Measurements from ENCODE around the gene CCDC74A. TPM values are rescaled to one million over a fixed set of nuclear protein-coding genes. Genes with fewer than 3 reads are reported as not detected.
"Not testable (repeated sequence)": the region's sequence is repeated elsewhere in the genome, so short reads cannot be mapped to it uniquely, and the experiment has no call there.

Gene CCDC74A
- polyA plus RNA-seq, 3 donors: 1.0 to 1.8 (median 1.7) TPM

GRCh38 chr2:131519871-131520470 is 7.7 kb upstream of the CCDC74A start:
- 85 to 90% (median 88%) methylated on average over 15 to 22 of the region's 24 CpGs for WGBS, 3 donors
- H3K27ac ChIP-seq (ENCODE audit: low read depth, low read length): not testable (repeated sequence)

- 87 to 97% (median 89%) methylated on average over 4 to 10 of the region's 10 CpGs for WGBS, 3 donors
- no peak overlapping the region for H3K27ac ChIP-seq (ENCODE audit: low read depth, low read length)
Observed at GRCh38 chr2:131520526-131520925, 7.2 kb upstream of the CCDC74A start.

- not testable (repeated sequence) for H3K27ac ChIP-seq (ENCODE audit: low read depth, low read length)
- 68 to 84% (median 79%) methylated on average over 5 to 6 of the region's 6 CpGs for WGBS, 3 donors
Observed at GRCh38 chr2:131521524-131521923, 6.2 kb upstream of the CCDC74A start.

- WGBS, 3 donors: 84 to 88% (median 84%) methylated on average over 19 to 20 of the region's 20 CpGs
Observed at GRCh38 chr2:131521961-131522781, 5.5 kb upstream of the CCDC74A start.

GRCh38 chr2:131525256-131525655 is 2.4 kb upstream of the CCDC74A start:
- not testable (repeated sequence) for H3K27ac ChIP-seq (ENCODE audit: low read depth, low read length)
- WGBS, 3 donors: 81 to 92% (median 88%) methylated on average over 2 of the region's 2 CpGs

More at GRCh38 chr2:131521961-131522781, 5.5 kb upstream of the CCDC74A start:
- H3K27ac ChIP-seq (ENCODE audit: low read depth, low read length): no peak overlapping the region

- H3K27ac ChIP-seq (ENCODE audit: low read depth, low read length): not testable (repeated sequence)
- 67 to 75% (median 72%) methylated on average over 17 to 23 of the region's 26 CpGs for WGBS, 3 donors
Observed at GRCh38 chr2:131528981-131529863, 1.5 kb downstream of the CCDC74A start.

- not testable (repeated sequence) for H3K27ac ChIP-seq (ENCODE audit: low read depth, low read length)
- WGBS, 3 donors: 89 to 100% (median 91%) methylated on average over 4 to 5 of the region's 5 CpGs
Observed at GRCh38 chr2:131529864-131530445, 2.3 kb downstream of the CCDC74A start.

GRCh38 chr2:131530626-131531344 is 3.1 kb downstream of the CCDC74A start:
- H3K27ac ChIP-seq (ENCODE audit: low read depth, low read length): not testable (repeated sequence)
- 74 to 89% (median 82%) methylated on average over 17 to 20 of the region's 22 CpGs for WGBS, 3 donors

GRCh38 chr2:131531547-131532185 is 4.0 kb downstream of the CCDC74A start:
- WGBS, 3 donors: 82 to 91% (median 90%) methylated on average over 3 to 9 of the region's 11 CpGs
- not testable (repeated sequence) for H3K27ac ChIP-seq (ENCODE audit: low read depth, low read length)

GRCh38 chr2:131532723-131533608 is 5.3 kb downstream of the CCDC74A start:
- 79 to 89% (median 86%) methylated on average over 19 to 23 of the region's 23 CpGs for WGBS, 3 donors

GRCh38 chr2:131533609-131534316 is 6.1 kb downstream of the CCDC74A start:
- WGBS, 3 donors: 70 to 85% (median 81%) methylated on average over 12 to 16 of the region's 17 CpGs
- not testable (repeated sequence) for H3K27ac ChIP-seq (ENCODE audit: low read depth, low read length)

More at GRCh38 chr2:131532723-131533608, 5.3 kb downstream of the CCDC74A start:
- not testable (repeated sequence) for H3K27ac ChIP-seq (ENCODE audit: low read depth, low read length)

GRCh38 chr2:131534317-131534672 is 6.6 kb downstream of the CCDC74A start:
- H3K27ac ChIP-seq (ENCODE audit: low read depth, low read length): not testable (repeated sequence)
- WGBS, 3 donors: 81 to 100% (median 83%) methylated on average over 8 to 10 of the region's 13 CpGs

- not testable (repeated sequence) for H3K27ac ChIP-seq (ENCODE audit: low read depth, low read length)
- 77 to 82% (median 80%) methylated on average over 9 to 11 of the region's 11 CpGs for WGBS, 3 donors
Observed at GRCh38 chr2:131534965-131535364, 7.3 kb downstream of the CCDC74A start.

- WGBS, 3 donors: 48 to 74% (median 62%) methylated on average over 4 of the region's 4 CpGs
- H3K27ac ChIP-seq (ENCODE audit: low read depth, low read length): no peak overlapping the region
Observed at GRCh38 chr2:131535526-131535925, 7.8 kb downstream of the CCDC74A start.

- 79 to 88% (median 83%) methylated on average over 15 to 21 of the region's 21 CpGs for WGBS, 3 donors
- not testable (repeated sequence) for H3K27ac ChIP-seq (ENCODE audit: low read depth, low read length)
Observed at GRCh38 chr2:131535951-131536826, 8.5 kb downstream of the CCDC74A start.

Measured in adipose tissue (tissue), 3 donors.